HUES64 (cell line): ENCODE results near the gene AGRP.
"Not testable (repeated sequence)": the region's sequence is repeated elsewhere in the genome, so short reads cannot be mapped to it uniquely, and the experiment has no call there.

Experiments used
- H3K27ac ChIP-seq: 2 replicates; pipeline ENCODE4 v1.7.0; 2013; ENCODE audit warnings: low read depth, low read length, inconsistent platforms
- H3K27me3 ChIP-seq: 2 replicates; pipeline ENCODE4 v1.6.1; 2013; ENCODE audit warnings: mild to moderate bottlenecking, low read length; ENCODE audit not compliant: insufficient read depth
- H3K36me3 ChIP-seq: 2 replicates; pipeline ENCODE4 v1.6.1; 2013; ENCODE audit warnings: mild to moderate bottlenecking, low read length; ENCODE audit not compliant: insufficient read depth
- H3K4me1 ChIP-seq: 2 replicates; pipeline ENCODE4 v1.6.1; 2013; ENCODE audit warnings: mild to moderate bottlenecking, low read length, moderate library complexity; ENCODE audit not compliant: insufficient read depth
- H3K4me3 ChIP-seq: 2 replicates; pipeline ENCODE4 v1.5.1; 2013; ENCODE audit warnings: mild to moderate bottlenecking, low read length, moderate library complexity
- H3K9ac ChIP-seq: 2 replicates; pipeline ENCODE4 v1.6.1; 2013; ENCODE audit warnings: mild to moderate bottlenecking, low read depth, low read length
- H3K9me3 ChIP-seq: 2 replicates; pipeline ENCODE4 v1.6.1; 2013; ENCODE audit warnings: low read depth, low read length; ENCODE audit not compliant: insufficient read depth
- WGBS: fragments of 150-250, 120-280 bp; methylation state at CpG from one replicate; pipeline ENCODE4 v1.1.7; 2013; ENCODE audit warnings: missing lambda C conversion rate; 5-methylcytosine and 5-hydroxymethylcytosine counted together

The AGRP gene

DNA sequence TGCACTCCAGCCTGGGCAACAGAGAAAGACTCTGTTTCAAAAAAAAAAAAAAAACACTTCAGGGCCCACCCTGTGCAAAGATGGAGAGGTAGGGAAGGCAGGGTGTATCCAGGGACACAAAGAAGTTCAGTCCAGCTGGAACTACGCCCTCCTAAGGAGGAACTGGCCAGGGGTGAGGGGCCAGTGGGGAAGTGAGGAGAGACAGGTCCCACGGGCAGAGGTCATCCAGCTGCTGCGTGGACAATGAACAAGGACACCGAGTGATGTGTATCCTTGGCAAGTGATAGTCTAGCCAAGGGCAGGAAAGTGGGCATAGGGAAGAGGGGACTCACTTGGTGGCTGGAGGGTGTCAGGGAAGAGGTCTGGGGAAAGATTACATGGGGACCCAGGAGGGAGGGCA lies 35.9 kb upstream of the AGRP start:
- H3K9ac ChIP-seq, result no peak overlapping the region
- no peak overlapping the region for H3K4me3 ChIP-seq
- no peaks in the 10 kb centered on the region for H3K4me1 ChIP-seq
- H3K36me3 ChIP-seq, result no peaks in the 10 kb centered on the region
- H3K9me3 ChIP-seq, result no peaks in the 10 kb centered on the region
- WGBS, result 86% methylated on average over 4 of the region's 4 CpGs
- H3K27me3 ChIP-seq, result peaks cover 20% of the 10 kb centered on the region
- H3K27ac ChIP-seq, result no peak overlapping the region

DNA sequence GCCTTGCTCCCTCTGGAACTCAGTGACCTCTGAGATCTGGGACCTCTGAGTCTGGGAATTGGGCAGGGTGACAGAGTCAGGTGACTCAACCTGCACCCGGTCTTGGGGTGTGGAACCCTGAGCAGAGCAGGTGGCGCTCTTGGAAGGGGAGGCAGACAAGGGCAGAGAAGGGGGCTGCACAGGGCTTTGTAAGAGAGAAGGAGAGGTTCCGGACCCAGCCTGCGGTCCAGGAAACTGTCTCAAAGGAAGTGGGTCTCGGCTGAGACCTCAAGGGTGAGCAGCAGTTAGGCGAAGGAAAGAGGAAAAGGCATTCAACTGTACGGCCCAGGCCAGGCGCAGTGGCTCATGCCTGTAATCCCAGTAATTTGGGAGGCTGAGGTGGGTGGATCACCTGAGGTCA lies 35.3 kb upstream of the AGRP start:
- Histone ChIP-seq H3K36me3 (no peaks in the 10 kb centered on the region), H3K27ac (no peak overlapping the region), H3K4me3 (no peak overlapping the region), H3K4me1 (no peaks in the 10 kb centered on the region), H3K9ac (no peak overlapping the region), H3K9me3 (no peaks in the 10 kb centered on the region), H3K27me3 (peaks cover 15% of the 10 kb centered on the region)
- 92% methylated on average over 8 of the region's 8 CpGs for WGBS

DNA sequence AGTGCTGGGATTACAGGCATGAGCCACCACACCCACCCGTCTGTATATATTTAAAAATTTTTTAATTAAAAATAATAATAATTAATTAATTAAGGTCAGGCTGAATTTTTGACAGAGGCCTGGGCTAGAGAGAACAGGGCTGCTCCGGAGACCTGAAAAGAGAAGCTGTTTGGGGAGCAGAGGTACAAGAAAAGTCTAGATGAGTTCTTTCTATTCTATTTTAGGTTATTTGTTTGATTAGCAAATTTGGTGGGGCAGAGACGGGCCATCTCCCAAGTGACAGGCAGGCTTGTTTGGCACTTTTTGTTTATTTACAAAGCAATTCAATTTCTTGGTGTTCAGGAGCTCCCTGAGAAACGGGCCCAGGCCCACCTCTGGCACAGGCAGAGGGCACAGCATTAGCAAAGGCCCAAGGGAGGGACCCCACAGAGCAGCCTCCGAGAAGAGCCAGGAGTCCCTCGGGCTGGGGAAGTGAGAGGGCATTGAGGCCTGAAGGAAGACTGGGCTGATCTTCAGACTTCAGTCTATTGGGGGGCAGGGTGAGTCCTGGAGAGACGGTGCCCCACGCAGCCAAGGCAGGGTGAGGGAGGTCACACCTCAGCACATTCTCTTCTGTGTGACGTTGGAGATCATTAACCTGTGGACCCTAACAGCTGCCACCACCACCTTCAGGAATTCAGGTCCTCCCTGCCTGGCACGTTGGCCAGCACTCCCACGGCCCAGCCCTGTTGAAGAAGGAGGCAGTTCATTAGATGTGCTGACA lies 34.5 kb upstream of the AGRP start:
- H3K27ac ChIP-seq, result no peak overlapping the region
- H3K4me3 ChIP-seq, result no peak overlapping the region
- WGBS, result 88% methylated on average over 10 of the region's 11 CpGs

DNA sequence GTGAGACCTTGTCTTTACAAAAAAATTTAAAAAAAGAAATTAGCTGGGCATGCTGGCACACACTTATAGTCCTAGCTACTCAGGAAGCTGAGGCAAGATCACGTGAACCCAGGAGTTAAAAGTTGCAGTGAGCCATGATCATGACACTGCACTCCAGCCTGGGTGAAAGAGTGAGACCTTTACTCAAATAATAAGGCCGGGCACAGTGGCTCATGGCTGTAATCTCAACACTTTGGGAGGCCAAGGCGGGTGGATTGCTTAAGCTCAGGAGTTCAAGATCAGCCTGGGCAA lies 33.8 kb upstream of the AGRP start:
- Histone ChIP-seq H3K4me1 (no peaks in the 10 kb centered on the region), H3K36me3 (no peaks in the 10 kb centered on the region), H3K4me3 (no peak overlapping the region), H3K27ac (no peak overlapping the region), H3K27me3 (peaks cover 6% of the 10 kb centered on the region), H3K9me3 (no peaks in the 10 kb centered on the region), H3K9ac (no peak overlapping the region)
- WGBS, result 90% methylated on average over 3 of the region's 3 CpGs

More for the DNA sequence above, 34.5 kb upstream of the AGRP start:
- Histone ChIP-seq H3K27me3 (peaks cover 9% of the 10 kb centered on the region), H3K4me1 (no peaks in the 10 kb centered on the region), H3K9ac (no peak overlapping the region; the same call in 1 of the 2 replicates), H3K36me3 (no peaks in the 10 kb centered on the region), H3K9me3 (no peaks in the 10 kb centered on the region)

DNA sequence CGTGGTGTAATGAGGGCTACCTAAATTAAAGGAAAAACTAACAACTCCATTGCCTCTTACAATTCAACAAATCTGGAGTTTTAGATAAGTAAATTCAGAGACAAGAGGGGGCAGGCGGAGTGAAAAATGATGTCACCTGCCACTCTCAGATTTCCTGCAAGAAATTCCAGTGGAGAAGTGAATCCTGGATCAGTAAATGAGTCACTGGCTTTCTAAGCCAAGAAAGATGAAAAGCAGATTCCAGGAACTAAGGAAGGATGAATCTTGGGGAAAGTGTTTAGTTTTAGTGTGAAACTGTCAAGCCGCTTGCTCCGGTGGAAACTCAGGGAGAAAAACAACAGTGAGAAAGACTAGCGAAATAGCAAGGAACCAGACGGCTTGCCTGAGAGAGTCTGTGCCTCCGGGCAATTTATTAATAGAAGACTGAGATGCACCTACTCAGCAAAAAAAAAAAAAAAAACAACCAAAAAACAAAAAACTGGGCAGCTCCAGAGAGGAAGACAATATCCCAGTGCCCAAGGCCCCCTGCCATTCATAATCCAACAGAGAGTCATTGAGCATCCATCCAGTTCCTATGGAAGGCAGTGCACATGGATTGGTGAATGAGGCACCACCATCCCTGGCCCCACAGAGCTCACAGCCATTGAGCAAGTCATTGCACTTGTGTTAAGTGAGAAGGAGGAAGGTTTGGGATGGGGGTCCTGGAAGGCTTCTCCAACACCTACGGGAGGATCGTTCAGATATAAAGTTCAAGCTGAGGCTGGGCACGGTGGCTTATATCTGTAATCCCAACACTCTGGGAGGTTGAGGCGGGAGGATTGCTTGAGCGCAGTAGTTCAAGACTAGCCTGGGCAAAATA lies 33.2 kb upstream of the AGRP start:
- Histone ChIP-seq H3K4me1 (no peaks in the 10 kb centered on the region), H3K27me3 (peaks cover 6% of the 10 kb centered on the region), H3K27ac (no peak overlapping the region), H3K9ac (no peak overlapping the region), H3K9me3 (no peaks in the 10 kb centered on the region), H3K36me3 (no peaks in the 10 kb centered on the region), H3K4me3 (no peak overlapping the region)
- 90% methylated on average over 11 of the region's 12 CpGs for WGBS

DNA sequence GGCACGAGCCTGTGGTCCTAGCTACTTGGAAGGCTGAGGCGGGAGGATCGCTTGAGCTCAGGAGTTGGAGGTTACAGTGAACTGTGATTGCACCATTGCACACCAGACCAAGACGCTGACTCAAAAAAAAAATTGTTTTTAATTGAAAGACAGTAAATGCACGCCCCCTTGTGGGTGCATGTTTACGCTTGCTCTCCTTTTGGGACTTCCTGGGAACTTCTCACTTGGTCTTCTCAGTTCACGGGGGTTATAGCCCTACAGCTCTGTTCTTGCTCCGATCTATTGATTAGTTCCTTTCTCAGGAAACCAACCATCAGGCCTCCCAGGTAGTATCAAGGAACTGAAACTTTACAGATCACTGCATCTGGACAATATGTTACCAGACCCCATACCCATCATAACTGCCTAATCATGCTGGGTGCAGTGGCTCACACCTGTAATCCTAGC lies 31.1 kb upstream of the AGRP start:
- no peaks in the 10 kb centered on the region for H3K36me3 ChIP-seq
- no peak overlapping the region for H3K27ac ChIP-seq
- WGBS, result 24% methylated on average over 8 of the region's 8 CpGs
- H3K4me3 ChIP-seq, result no peak overlapping the region
- H3K9me3 ChIP-seq, result no peaks in the 10 kb centered on the region
- no peaks in the 10 kb centered on the region for H3K4me1 ChIP-seq
- peaks cover 6% of the 10 kb centered on the region for H3K27me3 ChIP-seq
- H3K9ac ChIP-seq, result no peak overlapping the region

DNA sequence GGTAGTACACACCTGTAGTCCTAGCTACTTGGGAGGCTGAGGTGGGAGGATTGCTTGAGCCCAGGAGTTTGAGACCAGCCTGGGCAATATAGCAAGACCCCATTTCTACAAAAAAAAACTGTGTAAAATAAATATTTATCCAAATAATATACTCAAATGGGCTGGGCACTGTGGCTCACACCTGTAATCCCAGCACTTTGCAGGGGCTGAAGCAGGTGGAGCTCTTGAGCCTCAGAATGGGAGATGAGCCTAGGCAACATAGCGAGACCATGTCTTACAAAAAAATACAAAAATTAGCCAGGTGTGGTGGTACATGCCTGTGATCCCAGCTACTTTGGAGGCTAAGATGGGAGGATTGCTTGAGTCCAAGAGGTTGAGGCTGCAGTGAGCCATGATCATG lies 30.5 kb upstream of the AGRP start:
- H3K4me1 ChIP-seq, H3K36me3 ChIP-seq, H3K4me3 ChIP-seq, H3K27me3 ChIP-seq, H3K27ac ChIP-seq, H3K9ac ChIP-seq, H3K9me3 ChIP-seq: not testable (repeated sequence)
- 100% methylated on average over 1 of the region's 1 CpG for WGBS

DNA sequence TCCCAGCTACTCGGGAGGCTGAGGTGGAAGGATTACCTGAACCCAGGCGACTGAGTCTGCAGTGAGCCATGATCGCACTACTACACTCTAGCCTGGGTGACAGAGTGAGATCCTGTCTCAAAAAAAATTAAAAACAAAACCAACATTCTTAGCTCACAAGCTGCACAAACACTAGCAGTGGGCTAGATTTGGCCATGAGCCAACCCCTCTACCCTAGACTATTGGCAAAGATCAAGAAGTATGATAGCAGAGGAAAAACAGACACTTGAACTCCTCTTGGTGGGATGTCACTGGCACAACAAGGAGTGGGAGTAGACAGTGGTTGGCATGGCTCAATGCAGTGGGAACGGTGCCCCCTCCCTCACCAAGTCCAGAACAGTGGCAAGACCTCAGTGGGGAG lies 25.7 kb upstream of the AGRP start:
- Histone ChIP-seq H3K4me3 (no peak overlapping the region), H3K9ac (no peak overlapping the region), H3K9me3 (no peaks in the 10 kb centered on the region), H3K4me1 (peaks cover 7% of the 10 kb centered on the region; the same call in 1 of the 2 replicates), H3K27me3 (no peaks in the 10 kb centered on the region), H3K27ac (no peak overlapping the region), H3K36me3 (no peaks in the 10 kb centered on the region)
- WGBS, result 95% methylated on average over 4 of the region's 4 CpGs

DNA sequence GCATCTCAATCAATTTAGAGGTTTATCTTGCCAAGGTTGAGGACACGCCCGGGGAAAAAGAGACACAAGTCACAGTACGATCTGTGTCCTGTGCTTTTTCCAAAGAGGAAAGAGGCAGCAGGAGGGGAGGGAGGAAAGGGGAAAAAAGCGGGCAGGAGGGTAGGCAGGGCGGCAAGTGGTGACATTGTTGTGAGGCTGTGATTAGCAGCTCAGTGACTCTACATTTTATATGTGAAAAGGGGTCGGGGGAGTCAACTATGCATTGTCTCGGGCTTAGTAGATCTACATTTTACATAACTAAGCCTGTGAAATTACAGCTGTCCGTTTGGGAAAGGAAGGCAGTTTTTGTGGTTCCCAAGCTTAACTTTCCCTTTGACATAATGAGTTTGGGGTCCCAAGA lies 23.1 kb upstream of the AGRP start:
- Histone ChIP-seq H3K9me3 (no peaks in the 10 kb centered on the region), H3K27ac (no peak overlapping the region; the same call in 1 of the 2 replicates), H3K36me3 (no peaks in the 10 kb centered on the region), H3K9ac (no peak overlapping the region), H3K4me3 (no peak overlapping the region), H3K27me3 (no peaks in the 10 kb centered on the region), H3K4me1 (peaks cover 7% of the 10 kb centered on the region; the same call in 1 of the 2 replicates)
- WGBS, result 29% methylated on average over 8 of the region's 8 CpGs

DNA sequence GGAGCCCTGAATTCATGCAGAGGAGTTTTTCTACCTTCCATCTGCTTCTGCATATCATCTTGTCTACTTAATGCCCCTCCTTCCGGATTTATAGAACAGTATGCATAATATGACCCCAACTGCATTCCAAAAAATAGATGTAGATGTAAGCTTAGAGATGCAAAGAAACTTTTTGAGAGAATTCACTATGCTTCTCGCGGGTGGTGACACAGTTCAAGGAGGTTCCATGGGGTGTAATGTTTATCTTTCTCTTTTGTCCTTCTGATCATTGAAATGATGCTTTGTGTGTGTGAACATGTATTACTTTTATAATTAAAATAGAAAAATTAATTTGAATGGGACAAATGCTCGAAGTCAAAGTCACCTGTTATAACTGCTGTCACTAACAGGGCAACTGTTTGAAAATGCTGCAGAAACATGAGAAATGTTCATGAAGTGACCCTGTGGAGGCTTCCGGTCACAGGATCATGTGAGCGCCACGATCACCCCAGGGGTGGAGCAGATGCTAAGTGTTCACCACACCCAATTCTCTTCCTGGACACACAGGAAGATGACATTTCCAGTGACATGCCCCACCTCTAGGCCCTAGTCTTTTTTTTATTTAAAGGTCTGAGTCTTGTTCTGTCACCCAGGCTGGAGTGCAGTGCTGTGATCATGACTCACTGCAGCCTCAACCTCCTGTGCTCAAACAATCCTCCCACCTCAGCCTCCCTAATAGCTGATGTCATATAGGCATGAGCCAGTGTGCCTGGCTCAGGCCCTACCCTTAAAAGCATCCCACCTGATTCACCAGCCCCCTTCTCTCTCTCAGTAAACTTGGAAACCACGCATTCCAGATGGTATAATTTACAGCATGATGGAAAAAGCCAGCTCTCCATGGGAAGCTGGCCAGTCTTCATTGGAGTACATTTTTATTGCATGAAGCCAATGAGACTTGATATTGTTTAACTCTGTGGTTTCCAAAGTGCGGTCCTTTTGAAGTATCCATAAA lies 21.0 kb upstream of the AGRP start:
- no peak overlapping the region for H3K9ac ChIP-seq
- WGBS, result 86% methylated on average over 9 of the region's 9 CpGs

More for the DNA sequence above, 21.0 kb upstream of the AGRP start:
- Histone ChIP-seq H3K27ac (no peak overlapping the region), H3K9me3 (no peaks in the 10 kb centered on the region), H3K4me1 (peaks cover 7% of the 10 kb centered on the region; the same call in 1 of the 2 replicates), H3K27me3 (no peaks in the 10 kb centered on the region), H3K36me3 (no peaks in the 10 kb centered on the region), H3K4me3 (no peak overlapping the region)
